Stimulated activated CD8-positive, alpha-beta memory T cell treated with anti-CD3 and anti-CD28 coated beads, Interleukin-12 subunit alpha, Interleukin-12 subunit beta, amount 100 ng/mL, for 4 hours (primary cell): ENCODE data around the gene E2F2.

ENCODE experiments used
- DNase-seq: peaks from one replicate; pipeline ENCODE4 v3.0.0-alpha.2; 2020; ENCODE audit warnings: low read depth

The E2F2 gene

GRCh38 chr1:23563003-23563402, 32.0 kb upstream of the E2F2 start:
- DNase-seq = no peak

DNA sequence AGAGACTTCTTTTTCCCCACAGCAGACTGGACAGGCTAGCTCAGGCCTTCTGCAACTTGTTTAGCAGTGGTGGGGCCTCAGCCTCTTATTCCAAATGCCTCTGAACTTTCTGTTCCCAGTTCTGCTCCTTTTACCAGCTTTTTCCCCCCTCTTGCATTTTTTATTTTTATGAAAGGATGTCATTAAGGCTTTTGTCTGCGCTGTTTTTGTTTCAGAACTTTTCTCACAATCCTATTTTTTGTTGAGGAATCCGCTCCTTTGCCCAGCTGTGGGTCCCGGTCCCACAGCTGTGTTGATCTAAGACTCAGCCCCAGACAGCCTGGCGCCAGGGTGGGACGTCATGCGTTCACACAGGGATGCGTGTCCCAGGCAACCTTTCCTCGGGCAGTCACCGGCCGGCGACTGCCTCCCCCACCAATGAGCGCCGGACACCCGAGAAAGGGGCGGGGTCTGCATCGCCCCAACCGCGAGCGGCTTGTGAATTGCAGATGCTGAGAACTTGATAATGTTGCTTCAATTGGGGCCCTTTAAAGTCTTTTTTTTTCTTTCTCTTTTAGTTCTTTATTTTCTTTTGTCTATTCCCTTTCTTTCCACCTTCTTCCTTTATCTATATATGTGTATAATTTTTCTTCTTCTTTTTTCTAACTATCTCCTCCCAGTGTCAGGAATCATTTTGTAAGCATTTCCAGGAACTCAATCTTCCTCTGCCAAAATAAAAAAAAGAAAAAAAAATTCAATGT, 31.3 kb upstream of the E2F2 start:
- DNase-seq = no peak

DNA sequence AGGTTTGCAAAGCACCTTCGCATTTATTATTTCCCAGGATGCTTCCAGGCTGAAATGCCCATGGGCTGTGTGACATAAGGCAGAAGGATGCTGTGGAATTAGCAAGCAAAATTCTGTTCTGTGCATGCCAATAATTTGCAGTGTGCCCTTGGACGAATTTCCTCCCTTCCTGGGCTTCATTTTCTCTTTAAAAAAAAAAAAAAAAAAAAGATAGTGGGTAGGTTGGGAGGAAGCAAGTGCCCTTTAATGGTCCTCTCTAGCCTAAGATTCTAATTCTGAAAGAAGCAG, 30.7 kb upstream of the E2F2 start:
- no peak for DNase-seq

GRCh38 chr1:23561076-23561812, 30.2 kb upstream of the E2F2 start:
- no peak for DNase-seq

GRCh38 chr1:23559985-23560741, 29.1 kb upstream of the E2F2 start:
- no peak for DNase-seq

- peak; percentile 82 for DNase-seq
Observed at GRCh38 chr1:23559136-23559984, 28.3 kb upstream of the E2F2 start, which contains the start of gene ID3. ID3 (minus strand) TSS chr1:23559501; CDS start chr1:23559426, 75 bp downstream.

DNA sequence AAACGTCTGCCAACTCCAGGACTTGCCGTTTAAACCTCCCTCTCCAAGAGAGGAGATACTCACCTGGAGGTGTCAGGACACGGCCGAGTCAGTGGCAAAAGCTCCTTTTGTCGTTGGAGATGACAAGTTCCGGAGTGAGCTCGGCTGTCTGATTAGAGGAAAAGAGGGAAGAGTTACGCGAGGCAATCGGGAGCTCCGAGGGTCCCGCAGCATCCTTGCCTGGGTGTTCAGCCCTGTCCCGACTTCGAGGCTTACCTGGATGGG, 27.8 kb upstream of the E2F2 start:
- DNase-seq = no peak

- DNase-seq = no peak
Observed at GRCh38 chr1:23558140-23558871, 27.3 kb upstream of the E2F2 start.

- no peak for DNase-seq
Observed at GRCh38 chr1:23557471-23558124, 26.6 kb upstream of the E2F2 start.

DNA sequence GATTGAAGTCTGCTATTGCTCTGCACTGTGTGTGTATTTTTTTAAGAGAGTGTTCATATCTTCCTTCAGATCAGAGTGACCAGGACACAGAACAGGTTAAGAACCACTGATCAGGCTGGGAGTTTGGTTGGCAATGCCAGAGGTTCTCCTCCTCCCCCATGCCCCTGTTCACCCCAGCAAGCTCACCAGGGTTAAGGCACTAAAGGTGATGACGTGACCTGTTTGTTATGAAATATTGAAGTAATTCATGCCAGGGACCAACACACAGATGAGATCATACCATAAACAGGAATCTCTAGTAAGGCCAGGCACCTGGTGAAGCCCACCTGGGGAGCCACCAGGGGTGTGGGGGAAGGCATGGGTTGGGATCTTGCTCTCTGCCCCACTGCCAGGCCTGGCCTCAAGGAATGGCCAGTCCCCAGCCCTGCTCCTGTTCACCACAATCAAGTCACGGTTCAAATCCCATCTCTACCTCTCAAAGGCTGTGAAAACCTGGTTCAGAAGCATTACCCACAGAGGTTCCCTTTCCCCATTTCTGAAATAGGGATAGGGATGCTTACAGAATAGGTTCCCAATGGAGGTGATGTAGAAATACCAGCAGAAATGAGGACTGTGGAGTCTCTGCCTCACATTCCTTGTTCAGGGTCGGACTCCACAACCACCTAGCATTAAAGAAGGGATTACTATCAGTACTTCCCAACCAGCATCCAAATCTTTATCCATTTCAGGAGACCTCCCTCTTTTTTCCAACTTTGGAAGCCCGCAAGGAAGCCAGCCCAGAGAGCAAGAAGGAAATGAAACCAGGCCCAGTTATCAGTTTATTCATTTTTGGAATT, 25.8 kb upstream of the E2F2 start:
- no peak for DNase-seq

- DNase-seq = no peak
Observed at GRCh38 chr1:23555986-23556634, 25.1 kb upstream of the E2F2 start.

DNA sequence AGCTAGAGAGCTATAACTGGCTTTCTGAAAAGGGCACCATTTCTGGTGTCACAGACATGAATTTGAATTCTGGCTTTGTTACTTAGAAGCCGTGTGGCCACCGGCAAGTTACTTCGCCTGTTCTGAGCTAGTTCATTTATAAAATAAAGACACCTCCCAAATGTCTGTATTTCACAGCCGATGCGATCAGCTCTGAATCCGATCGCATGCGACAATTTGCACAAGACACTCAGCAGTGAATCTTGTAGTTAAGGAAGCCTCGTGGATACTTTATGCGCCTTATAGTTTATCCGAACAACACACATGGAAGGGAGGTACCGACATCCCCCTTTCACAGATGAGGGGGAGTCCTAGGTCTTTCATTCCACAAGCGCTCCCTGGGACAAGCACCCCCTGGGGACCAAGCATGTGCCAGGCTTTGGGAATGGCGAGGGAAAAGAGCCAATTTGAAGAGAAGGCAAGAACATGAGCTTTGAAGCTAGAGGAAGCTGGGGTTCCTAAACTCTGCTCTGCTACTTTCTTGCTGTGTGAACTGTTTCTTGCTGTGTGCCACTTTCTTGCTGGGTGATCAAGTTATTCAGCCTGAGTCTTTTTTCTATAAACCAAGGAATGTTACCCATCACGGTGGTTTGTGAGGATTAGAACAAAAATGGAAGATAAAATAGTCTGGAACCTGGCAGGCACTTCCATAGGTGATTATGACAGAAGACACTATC, 24.4 kb upstream of the E2F2 start:
- no peak for DNase-seq

DNA sequence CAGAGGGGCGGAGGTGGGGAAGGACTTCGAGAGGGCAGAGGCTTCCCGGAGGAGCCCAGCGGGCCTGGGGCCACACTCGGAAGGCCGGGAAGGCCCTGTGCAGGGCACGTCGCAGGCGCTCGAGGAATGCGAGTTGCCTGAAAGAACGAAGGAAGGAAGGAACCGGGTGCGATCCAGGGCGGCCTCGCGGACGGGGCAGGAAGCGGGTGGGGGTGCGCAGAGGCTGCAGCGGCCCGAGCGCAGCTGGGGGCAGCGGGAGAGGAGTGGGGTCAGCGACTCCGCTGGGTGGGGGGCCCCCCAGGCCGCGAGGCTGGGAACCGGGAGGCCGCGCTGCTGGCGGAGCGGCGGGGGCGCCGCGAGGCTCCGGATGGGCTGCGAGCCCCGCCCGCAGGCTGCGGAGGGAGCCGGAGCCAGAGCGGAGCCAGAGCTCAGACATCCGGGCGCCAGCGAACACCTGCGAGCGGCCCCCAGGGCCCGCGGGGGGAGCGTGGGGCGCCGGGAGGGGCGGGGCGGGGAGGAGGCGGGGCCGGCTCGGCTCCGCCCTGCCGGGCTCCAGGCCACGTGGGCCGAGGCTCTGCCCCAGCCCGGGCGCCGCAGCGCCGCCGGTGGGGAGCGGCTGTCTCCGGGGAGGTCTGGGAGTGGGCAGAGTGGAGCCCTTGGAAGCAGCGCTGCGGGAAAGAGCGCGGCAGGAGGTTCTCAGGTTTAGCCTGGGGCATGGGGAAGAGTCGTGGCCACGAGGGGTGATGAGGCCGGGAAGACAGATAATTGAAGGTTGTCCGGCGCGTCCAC, 23.6 kb upstream of the E2F2 start:
- peak; percentile 79 for DNase-seq

- no peak for DNase-seq
Observed at GRCh38 chr1:23554127-23554480, 23.1 kb upstream of the E2F2 start.

DNA sequence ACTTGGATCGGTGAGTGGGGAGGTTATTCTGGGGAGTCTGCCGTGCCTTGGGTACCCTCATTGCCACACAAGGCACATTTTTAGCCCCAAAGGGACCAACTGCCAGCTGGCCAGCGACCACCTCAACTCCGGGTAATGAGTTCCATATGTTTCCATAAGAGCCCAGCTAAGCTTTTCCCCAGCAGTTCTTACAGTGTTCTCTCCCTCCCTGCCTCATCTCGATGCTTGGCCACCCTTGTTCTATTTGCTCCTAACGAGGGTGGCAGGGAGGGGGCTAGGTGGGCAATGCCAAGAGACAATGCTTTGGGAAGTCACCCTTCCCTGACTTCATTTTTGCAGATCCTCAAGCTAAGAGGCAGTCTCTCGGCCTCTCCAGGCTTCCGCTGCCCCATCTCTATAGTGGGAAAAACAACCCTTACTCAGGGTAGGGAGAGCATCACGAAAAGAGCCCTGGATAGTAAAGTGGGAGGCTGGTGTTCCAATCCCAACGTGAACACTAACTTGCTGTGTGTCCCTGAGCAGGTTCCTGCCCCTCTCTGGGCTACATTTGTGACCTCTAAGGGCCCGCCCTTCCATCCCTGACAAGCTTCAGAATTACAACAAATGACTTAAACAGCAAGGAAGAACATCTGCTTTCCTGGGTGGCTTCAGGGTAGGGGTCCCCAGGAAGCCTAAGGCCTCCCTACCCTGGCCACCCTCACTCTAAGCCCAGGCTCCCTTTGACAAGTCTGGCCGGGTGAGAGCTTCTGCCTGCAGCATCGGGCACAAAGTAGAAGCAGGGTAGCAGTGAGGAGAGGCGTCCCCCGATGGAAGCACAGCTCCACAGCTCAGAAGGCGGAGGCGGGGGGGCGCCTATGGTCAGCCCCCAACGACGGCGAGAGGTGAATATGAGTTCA, 22.4 kb upstream of the E2F2 start:
- DNase-seq = no peak

- no peak for DNase-seq
Observed at GRCh38 chr1:23551849-23552248, 20.8 kb upstream of the E2F2 start.

GRCh38 chr1:23548704-23549143, 17.7 kb upstream of the E2F2 start:
- no peak for DNase-seq
